Astrocyte of the spinal cord (primary cell): ENCODE measurements around the gene C8A.

ENCODE experiments used
- DNase-seq: peaks from one replicate; pipeline ENCODE4 v3.0.0; 2011; ENCODE audit warnings: low read depth, low spot score
- H3K4me3 ChIP-seq: 2 replicates; pipeline ENCODE4 v1.5.1; 2011; ENCODE audit warnings: low read depth, mild to moderate bottlenecking, low read length, moderate library complexity
- in situ Hi-C: cut with HindIII; loops from 2 replicates; pipeline ENCODE4 v1.10.0; 2017; ENCODE audit warnings: low sequenced_read_pairs
- TF ChIP-seq, protein P1 (sequence below): IDR thresholded peaks from 2 replicates; pipeline ENCODE4 v1.5.1; 2012; ENCODE audit warnings: low read depth, mild to moderate bottlenecking, low read length, inconsistent platforms

C8A gene

DNA sequence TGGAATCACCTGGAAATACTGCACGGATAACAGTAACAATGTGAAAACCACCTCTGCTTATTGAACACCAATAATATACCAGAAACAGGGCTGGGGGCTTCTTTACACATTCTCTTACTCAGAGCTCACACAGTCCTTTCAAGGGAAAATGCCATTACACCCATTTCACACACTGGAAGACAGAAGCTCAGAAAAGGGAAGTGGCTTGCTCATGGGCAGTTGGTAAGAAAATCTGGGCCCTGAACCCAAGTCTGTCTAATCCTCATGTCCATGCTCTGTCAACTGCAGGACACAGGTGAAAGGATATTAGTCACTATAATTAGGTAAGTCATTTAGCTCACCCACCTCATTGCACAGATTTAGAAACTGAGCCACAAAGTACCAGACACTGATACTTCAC, 18.6 kb downstream of the C8A start:
- TF ChIP-seq, protein P1, sequence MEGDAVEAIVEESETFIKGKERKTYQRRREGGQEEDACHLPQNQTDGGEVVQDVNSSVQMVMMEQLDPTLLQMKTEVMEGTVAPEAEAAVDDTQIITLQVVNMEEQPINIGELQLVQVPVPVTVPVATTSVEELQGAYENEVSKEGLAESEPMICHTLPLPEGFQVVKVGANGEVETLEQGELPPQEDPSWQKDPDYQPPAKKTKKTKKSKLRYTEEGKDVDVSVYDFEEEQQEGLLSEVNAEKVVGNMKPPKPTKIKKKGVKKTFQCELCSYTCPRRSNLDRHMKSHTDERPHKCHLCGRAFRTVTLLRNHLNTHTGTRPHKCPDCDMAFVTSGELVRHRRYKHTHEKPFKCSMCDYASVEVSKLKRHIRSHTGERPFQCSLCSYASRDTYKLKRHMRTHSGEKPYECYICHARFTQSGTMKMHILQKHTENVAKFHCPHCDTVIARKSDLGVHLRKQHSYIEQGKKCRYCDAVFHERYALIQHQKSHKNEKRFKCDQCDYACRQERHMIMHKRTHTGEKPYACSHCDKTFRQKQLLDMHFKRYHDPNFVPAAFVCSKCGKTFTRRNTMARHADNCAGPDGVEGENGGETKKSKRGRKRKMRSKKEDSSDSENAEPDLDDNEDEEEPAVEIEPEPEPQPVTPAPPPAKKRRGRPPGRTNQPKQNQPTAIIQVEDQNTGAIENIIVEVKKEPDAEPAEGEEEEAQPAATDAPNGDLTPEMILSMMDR: no peak
- in situ Hi-C loops: no loop called here
- DNase-seq: no peak
- H3K4me3 ChIP-seq: no peak overlapping the region

DNA sequence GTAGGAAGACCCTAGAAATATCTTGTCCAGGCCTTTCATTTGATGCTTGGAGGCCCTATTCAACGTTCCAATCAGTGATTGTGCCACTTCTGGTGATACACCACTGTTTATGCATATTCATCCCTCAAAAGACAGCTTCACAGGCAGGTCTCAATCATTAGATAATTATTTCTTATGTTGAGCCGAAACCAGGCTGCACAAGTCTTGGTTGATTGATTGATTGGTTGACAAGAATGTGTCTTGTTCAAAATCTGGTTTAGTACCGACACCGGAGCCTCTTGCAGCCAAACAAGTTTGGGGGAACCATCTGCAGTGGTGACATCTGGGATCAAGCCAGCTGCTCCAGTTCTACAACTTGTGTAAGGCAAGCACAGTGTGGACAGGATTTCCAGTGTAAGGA, 20.1 kb downstream of the C8A start:
- no peak for DNase-seq
- TF ChIP-seq, protein P1: no peak
- in situ Hi-C loops: no loop called here
- H3K4me3 ChIP-seq: no peak overlapping the region

DNA sequence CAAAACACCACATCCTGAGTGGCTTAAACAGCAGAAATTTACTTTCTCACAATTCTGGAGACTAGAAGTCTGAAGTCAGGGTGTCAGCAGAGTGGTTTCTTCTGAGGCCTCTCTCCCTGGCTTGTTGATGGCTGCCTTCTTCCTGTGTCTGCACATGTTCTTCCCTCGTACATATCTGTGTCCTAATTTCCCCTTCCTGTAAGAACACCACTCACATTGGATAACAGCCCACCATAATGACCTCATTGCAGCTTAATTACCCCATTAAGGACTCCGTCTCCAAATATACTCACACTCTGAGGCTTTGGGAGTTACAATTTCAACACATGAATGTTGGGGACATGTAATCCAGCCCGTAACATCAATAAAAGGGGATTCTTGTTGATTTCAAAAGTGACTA, 23.4 kb downstream of the C8A start:
- TF ChIP-seq, protein P1: no peak
- H3K4me3 ChIP-seq: no peak overlapping the region
- in situ Hi-C loops: no loop called here
- DNase-seq: no peak

DNA sequence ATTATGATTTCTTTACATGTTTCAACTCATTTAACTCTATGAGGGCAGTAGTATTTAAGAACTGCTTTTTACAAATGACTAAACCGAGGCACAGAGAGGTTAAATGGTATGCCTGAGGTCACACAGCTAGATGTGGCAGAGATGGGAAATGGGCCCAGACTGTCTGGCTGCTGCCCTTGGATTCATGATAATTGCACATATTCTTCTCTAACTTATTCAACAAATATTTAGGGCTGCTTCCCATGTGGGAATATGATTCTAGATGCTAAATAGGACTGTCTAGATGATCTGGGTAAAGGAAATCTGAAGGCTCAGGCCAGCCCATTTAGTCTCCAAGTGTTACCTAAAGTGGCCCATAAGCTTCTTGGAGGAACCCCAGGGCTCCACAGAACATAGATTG, 26.2 kb downstream of the C8A start:
- H3K4me3 ChIP-seq: no peak overlapping the region
- in situ Hi-C loops: no loop called here
- TF ChIP-seq, protein P1: no peak
- no peak for DNase-seq

DNA sequence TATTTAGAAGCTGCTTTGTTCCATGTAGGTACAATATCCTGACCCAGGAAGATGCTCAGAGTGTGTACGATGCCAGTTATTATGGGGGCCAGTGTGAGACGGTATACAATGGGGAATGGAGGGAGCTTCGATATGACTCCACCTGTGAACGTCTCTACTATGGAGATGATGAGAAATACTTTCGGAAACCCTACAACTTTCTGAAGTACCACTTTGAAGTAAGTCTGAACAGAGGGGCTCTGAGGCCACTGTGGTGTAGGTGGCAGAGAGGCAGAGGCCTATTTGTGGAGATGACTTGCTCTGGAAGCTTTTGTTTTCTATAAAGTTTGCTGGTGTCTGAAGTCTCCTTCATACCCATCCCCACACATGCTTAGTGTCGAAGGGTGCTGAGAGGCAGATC, 26.8 kb downstream of the C8A start:
- DNase-seq: no peak
- TF ChIP-seq, protein P1: no peak
- H3K4me3 ChIP-seq: no peak overlapping the region
- in situ Hi-C loops: no loop called here

DNA sequence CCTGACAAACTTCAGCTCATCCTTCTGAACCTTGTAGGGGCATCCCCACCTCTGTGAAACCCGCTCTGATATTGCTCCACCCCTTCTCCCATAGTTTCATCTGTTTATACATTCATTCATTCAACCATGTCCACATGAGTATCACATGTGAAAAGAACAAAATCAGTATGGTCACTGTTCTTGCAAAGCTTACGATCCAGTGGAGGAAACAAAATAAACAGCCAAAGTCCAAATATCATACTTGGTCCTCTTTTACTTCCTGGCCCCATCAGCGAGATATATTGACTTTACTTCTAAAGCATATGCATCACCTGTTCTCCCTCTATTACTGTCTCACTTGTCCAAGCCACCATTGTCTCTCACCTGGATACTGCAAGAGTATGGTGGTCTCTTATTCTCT, 35.6 kb downstream of the C8A start:
- H3K4me3 ChIP-seq: no peak overlapping the region
- DNase-seq: no peak
- TF ChIP-seq, protein P1: no peak
- in situ Hi-C loops: no loop called here

DNA sequence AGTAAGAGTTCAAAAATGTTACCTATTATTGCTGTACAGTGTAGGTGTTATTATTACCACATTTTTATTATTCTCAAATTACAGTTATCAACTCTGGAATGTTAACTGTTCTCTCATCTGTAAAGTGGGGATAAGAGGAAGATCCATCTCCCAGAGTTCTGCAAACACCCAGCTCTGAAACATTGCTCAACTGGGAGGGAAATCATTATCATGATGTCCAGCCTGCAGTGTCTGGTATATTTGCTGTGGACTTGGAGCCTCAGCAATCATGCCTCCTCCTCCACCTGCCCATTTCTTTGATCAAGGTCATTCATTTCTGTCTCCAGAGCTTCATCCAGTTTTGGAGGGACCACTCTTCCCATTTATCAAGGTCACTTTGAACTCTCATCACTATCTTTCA, 39.4 kb downstream of the C8A start:
- DNase-seq: no peak
- TF ChIP-seq, protein P1: no peak
- in situ Hi-C loops: no loop called here
- no peak overlapping the region for H3K4me3 ChIP-seq
